ENCODE results near the gene CAMKMT.
A peak's percentile ranks its signal among the peaks of the same experiment; 100 is the strongest.

Gene CAMKMT

GRCh38 chr2:44707945-44708660, 346.4 kb downstream of the CAMKMT start:
- Histone ChIP-seq H3K36me3 (replicated peaks; ENCODE audit: insufficient read depth, low read length) (no peaks in the 10 kb centered on the region), H3K27me3 (replicated peaks; ENCODE audit: insufficient read depth, low read length) (no peaks in the 10 kb centered on the region), H2AFZ (ENCODE audit: low read length) (peak overlapping the region; percentile 50), H3K4me3 (ENCODE audit: low read length) (peak overlapping the region; percentile 44), H3K79me2 (ENCODE audit: low read length) (no peaks in the 10 kb centered on the region), H3K4me2 (ENCODE audit: low read depth, low read length) (peak overlapping the region; percentile 71), H3K9ac (ENCODE audit: low read length) (peak overlapping the region; percentile 32; the same call in 1 of the 2 replicates), H3K27ac (ENCODE audit: low read length) (peak overlapping the region; percentile 67; the same call in 1 of the 2 replicates), H3K9me3 (replicated peaks; ENCODE audit: insufficient read depth, low read length) (no peaks in the 10 kb centered on the region), H3K9me2 (replicated peaks; ENCODE audit: insufficient read depth, low read length) (no peaks in the 10 kb centered on the region), H4K20me1 (ENCODE audit: insufficient read depth, low read length) (no peaks in the 10 kb centered on the region), H3K4me1 (ENCODE audit: low read length) (peaks cover 24% of the 10 kb centered on the region), H3F3A (ENCODE audit: insufficient read depth, low read length) (peaks cover 19% of the 10 kb centered on the region)
- DNase-seq = peak; percentile 53
- TF ChIP-seq EZH2 (optimal IDR thresholded peaks at IDR 0.05; ENCODE audit: low read depth, low read length) (no peak), EZH2phosphoT487 (IDR thresholded peaks at IDR 0.05; ENCODE audit: low read length) (no peak), CTCF (IDR thresholded peaks at IDR 0.05; ENCODE audit: low read length) (no peak)

GRCh38 chr2:44708661-44709000, 346.9 kb downstream of the CAMKMT start:
- no peaks in the 10 kb centered on the region for H3K79me2 ChIP-seq (ENCODE audit: low read length)
- peak overlapping the region; percentile 32; the same call in 1 of the 2 replicates for H3K9ac ChIP-seq (ENCODE audit: low read length)
- H2AFZ ChIP-seq (ENCODE audit: low read length) = peak overlapping the region; percentile 50
- H3F3A ChIP-seq (ENCODE audit: insufficient read depth, low read length) = peaks cover 19% of the 10 kb centered on the region
- no peaks in the 10 kb centered on the region for H4K20me1 ChIP-seq (ENCODE audit: insufficient read depth, low read length)
- no peaks in the 10 kb centered on the region for H3K36me3 ChIP-seq (replicated peaks; ENCODE audit: insufficient read depth, low read length)
- no peaks in the 10 kb centered on the region for H3K27me3 ChIP-seq (replicated peaks; ENCODE audit: insufficient read depth, low read length)
- H3K9me3 ChIP-seq (replicated peaks; ENCODE audit: insufficient read depth, low read length) = no peaks in the 10 kb centered on the region
- DNase-seq = peak; percentile 58
- TF ChIP-seq EZH2phosphoT487 (IDR thresholded peaks at IDR 0.05; ENCODE audit: low read length) = no peak
- TF ChIP-seq CTCF (IDR thresholded peaks at IDR 0.05; ENCODE audit: low read length) = no peak
- no peak for TF ChIP-seq EZH2 (optimal IDR thresholded peaks at IDR 0.05; ENCODE audit: low read depth, low read length)
- H3K4me3 ChIP-seq (ENCODE audit: low read length) = peak overlapping the region; percentile 44
- H3K4me2 ChIP-seq (ENCODE audit: low read depth, low read length) = peak overlapping the region; percentile 71
- peak overlapping the region; percentile 67; the same call in 1 of the 2 replicates for H3K27ac ChIP-seq (ENCODE audit: low read length)
- peaks cover 29% of the 10 kb centered on the region for H3K4me1 ChIP-seq (ENCODE audit: low read length)
- H3K9me2 ChIP-seq (replicated peaks; ENCODE audit: insufficient read depth, low read length) = no peaks in the 10 kb centered on the region

GRCh38 chr2:44713170-44713569, 351.4 kb downstream of the CAMKMT start:
- peak; percentile 72 for DNase-seq
- H3K4me3 ChIP-seq (ENCODE audit: low read length) = no peak overlapping the region
- TF ChIP-seq EZH2 (optimal IDR thresholded peaks at IDR 0.05; ENCODE audit: low read depth, low read length) = no peak
- no peak for TF ChIP-seq EZH2phosphoT487 (IDR thresholded peaks at IDR 0.05; ENCODE audit: low read length)
- no peak for TF ChIP-seq CTCF (IDR thresholded peaks at IDR 0.05; ENCODE audit: low read length)
- H4K20me1 ChIP-seq (ENCODE audit: insufficient read depth, low read length) = no peaks in the 10 kb centered on the region
- H3K4me2 ChIP-seq (ENCODE audit: low read depth, low read length) = peak overlapping the region; percentile 40
- peaks cover 14% of the 10 kb centered on the region for H3F3A ChIP-seq (ENCODE audit: insufficient read depth, low read length)
- peak overlapping the region; percentile 22; the same call in 1 of the 2 replicates for H3K27ac ChIP-seq (ENCODE audit: low read length)
- H2AFZ ChIP-seq (ENCODE audit: low read length) = no peak overlapping the region
- no peak overlapping the region for H3K9ac ChIP-seq (ENCODE audit: low read length)
- no peaks in the 10 kb centered on the region for H3K9me2 ChIP-seq (replicated peaks; ENCODE audit: insufficient read depth, low read length)
- no peaks in the 10 kb centered on the region for H3K9me3 ChIP-seq (replicated peaks; ENCODE audit: insufficient read depth, low read length)
- H3K79me2 ChIP-seq (ENCODE audit: low read length) = no peaks in the 10 kb centered on the region
- H3K27me3 ChIP-seq (replicated peaks; ENCODE audit: insufficient read depth, low read length) = no peaks in the 10 kb centered on the region
- peaks cover 51% of the 10 kb centered on the region for H3K4me1 ChIP-seq (ENCODE audit: low read length)
- H3K36me3 ChIP-seq (replicated peaks; ENCODE audit: insufficient read depth, low read length) = no peaks in the 10 kb centered on the region
